HepG2 (cell line): ENCODE results near the gene UBAP1.

Experiments used
- PHF5A ChIP-seq: IDR thresholded peaks from one replicate; pipeline ENCODE4 v1.6.1; 2018; ENCODE audit warnings: low read depth, missing genetic modification reagents; ENCODE audit not compliant: unreplicated experiment
- SRSF4 ChIP-seq: fragments of 200-400 bp; formaldehyde crosslinking; IDR thresholded peaks from one replicate; pipeline ENCODE4 v1.6.1; 2018; ENCODE audit warnings: mild to moderate bottlenecking, low read depth, low read length, moderate library complexity; ENCODE audit not compliant: poor library complexity, severe bottlenecking
- ZSCAN30 ChIP-seq: sonication (generic); formaldehyde crosslinking; IDR thresholded peaks from 2 replicates; pipeline ENCODE4 v1.5.0; 2020; ENCODE audit warnings: mild to moderate bottlenecking, missing genetic modification reagents

DNA sequence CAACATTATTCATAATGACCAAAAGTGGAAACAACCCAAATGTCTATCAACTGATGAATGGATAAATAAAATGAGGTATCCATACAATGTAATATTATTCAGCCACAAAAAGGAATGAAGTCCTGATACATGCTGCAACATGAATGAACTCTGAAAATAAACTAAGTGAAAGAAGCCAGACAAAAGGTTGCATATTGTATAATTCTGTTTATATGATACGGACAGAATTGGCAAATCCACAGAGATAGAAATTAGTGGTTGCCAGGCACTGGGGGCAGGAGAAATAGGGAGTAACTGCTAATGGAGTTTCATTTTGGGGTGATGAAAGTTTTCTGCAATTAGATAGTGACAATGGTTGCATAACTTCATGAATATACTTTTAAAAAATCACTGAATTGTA is 103.3 kb downstream of the UBAP1 start:
- TF ChIP-seq PHF5A (CRISPR knock-in tag): no peak
- no peak for TF ChIP-seq SRSF4
- no peak for TF ChIP-seq ZSCAN30
